Prostate gland (tissue), 2 donors: ENCODE data around the gene DMAC2. TPM values are rescaled to one million over a fixed set of nuclear protein-coding genes. Genes with fewer than 3 reads are reported as not detected.
"Not testable (repeated sequence)": the region's sequence is repeated elsewhere in the genome, so short reads cannot be mapped to it uniquely, and the experiment has no call there.

ENCODE experiments used
- DNase-seq: peaks from one replicate; pipeline ENCODE4 v3.0.0-alpha.2; 2019; ENCODE audit warnings: low spot score
- H3K27ac ChIP-seq, 2 donors: fragments of 200-600 bp; sonication (generic); 2 replicates each; pipeline ENCODE4 v1.5.1; 2017 to 2019
- H3K27me3 ChIP-seq: fragments of 200-600 bp; sonication (generic); replicated peaks from 2 replicates; pipeline ENCODE4 v1.5.1; 2019; ENCODE audit not compliant: insufficient read depth
- H3K36me3 ChIP-seq, 2 donors: fragments of 200-600 bp; sonication (generic); 1 replicate in 1 of 2; 2 replicates in 1 of 2; pipeline versions ENCODE4 v1.5.1 to v1.8.1; 2017 to 2019
- H3K4me1 ChIP-seq: fragments of 200-600 bp; sonication (generic); replicated peaks from 2 replicates; pipeline ENCODE4 v1.5.1; 2019
- H3K4me3 ChIP-seq, 2 donors: fragments of 200-600 bp; sonication (generic); 2 replicates each; pipeline ENCODE4 v1.5.1; 2017 to 2019
- H3K9me3 ChIP-seq: fragments of 200-600 bp; sonication (generic); 2 replicates; pipeline ENCODE4 v1.5.1; 2017
- CTCF ChIP-seq, 4 experiments: fragments of 200-600 bp in 2 of 4; fragments of 450-650 bp in 2 of 4; sonication (generic) in 2 of 4; IDR thresholded peaks; 1 replicate in 3 of 4; 2 replicates in 1 of 4; pipeline ENCODE4 v1.5.1; 2016 to 2019; ENCODE audit warnings: antibody characterized with exemption in 4 of 4, mild to moderate bottlenecking in 2 of 4, moderate library complexity in 2 of 4
- POLR2A ChIP-seq: fragments of 450-650 bp; IDR thresholded peaks from one replicate; pipeline ENCODE4 v1.6.1; 2016; ENCODE audit warnings: antibody characterized with exemption, mild to moderate bottlenecking
- POLR2AphosphoS5 ChIP-seq: sonication (generic); formaldehyde crosslinking; IDR thresholded peaks from one replicate; pipeline ENCODE4 v1.6.1; 2017; ENCODE audit warnings: antibody characterized with exemption
- WGBS: methylation state at CpG from one replicate; pipeline ENCODE4 v1.1.5; 2018; 5-methylcytosine and 5-hydroxymethylcytosine counted together
- intact Hi-C: fragments of 100-400 bp; cut with DNase I; formaldehyde crosslinking; loops from one replicate; pipeline ENCODE4 v1.14.2; 2022
- total RNA-seq, 2 donors: library from RNA; depleted of rRNA; stranded (reverse); fragments of >200 nt; gene quantifications; one replicate each; pipeline ENCODE4 v1.1.0, GENCODE V29; 2016

The DMAC2 gene
- total RNA-seq, 2 donors from 2014 or later, result 42.4 to 42.9 TPM

DNA sequence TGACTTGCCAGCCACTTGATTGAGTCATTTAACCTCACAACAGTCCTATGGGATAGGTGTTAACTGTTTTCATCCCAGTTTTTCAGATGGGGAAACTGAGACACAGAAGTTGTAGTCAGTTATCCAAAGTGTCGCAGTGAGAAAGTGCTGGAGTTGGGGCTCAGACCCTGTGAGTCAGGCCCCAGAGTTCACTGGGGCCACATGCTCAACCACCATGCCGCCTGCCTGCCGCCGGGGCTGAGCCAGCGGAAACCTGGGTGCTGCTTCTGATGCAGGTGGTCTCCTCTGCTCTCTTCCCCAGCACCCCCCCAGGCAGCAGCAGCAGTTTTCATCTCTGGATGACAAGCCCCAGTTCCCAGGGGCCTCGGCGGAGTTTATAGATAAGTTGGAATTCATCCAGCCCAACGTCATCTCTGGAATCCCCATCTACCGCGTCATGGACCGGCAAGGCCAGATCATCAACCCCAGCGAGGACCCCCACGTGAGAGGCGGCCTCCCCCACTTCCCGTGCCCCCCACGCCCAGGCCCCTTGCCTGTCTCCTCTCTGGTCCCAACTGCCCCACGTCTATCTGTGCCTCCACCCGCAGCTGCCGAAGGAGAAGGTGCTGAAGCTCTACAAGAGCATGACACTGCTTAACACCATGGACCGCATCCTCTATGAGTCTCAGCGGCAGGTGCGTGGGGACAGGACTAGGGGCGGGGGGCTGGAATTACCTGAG, 29.2 kb downstream of the DMAC2 start:
- H3K4me3 ChIP-seq, result no peak overlapping the region
- TF ChIP-seq POLR2AphosphoS5 (no peak), CTCF (IDR thresholded peaks at IDR 0.05) (no peak), POLR2A (no peak)
- peaks cover 3 to 6% of the 10 kb centered on the region in 2 donors for H3K36me3 ChIP-seq
- WGBS, result 81% methylated on average over 23 of the region's 23 CpGs
- peaks cover 10% of the 10 kb centered on the region for H3K4me1 ChIP-seq
- H3K9me3 ChIP-seq, result no peaks in the 10 kb centered on the region
- intact Hi-C loops, result no loop called here
- no peaks in the 10 kb centered on the region for H3K27me3 ChIP-seq
- H3K27ac ChIP-seq, result peak overlapping the region in 1 of 2 donors; percentile 55
- no peak for DNase-seq

DNA sequence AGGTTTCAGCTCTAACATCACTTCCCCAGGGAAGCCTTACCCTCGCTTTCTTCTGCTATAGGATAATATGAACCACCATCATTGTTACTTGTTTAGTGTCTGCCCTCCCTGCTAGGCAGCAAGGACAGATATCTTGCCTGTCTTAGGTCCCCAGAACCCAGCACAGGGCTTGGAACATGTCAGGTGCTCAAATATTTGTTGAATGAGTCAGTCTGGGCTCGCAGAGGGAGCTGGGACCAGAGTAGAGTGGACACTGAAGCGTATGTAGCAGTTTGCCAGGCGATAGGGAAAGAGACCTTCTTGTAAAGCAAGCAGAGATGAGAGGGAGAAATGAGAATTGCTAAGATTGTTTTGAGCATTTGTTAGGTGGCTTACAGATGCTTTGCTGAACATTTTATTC, 30.4 kb downstream of the DMAC2 start:
- WGBS, result 38% methylated on average over 4 of the region's 4 CpGs
- H3K27me3 ChIP-seq, result no peaks in the 10 kb centered on the region
- TF ChIP-seq POLR2AphosphoS5 (peak; percentile 93), CTCF (IDR thresholded peaks at IDR 0.05) (no peak)
- H3K4me1 ChIP-seq, result peaks cover 10% of the 10 kb centered on the region
- H3K36me3 ChIP-seq, result peaks cover 0 to 6% of the 10 kb centered on the region in 2 donors
- DNase-seq, result peak; percentile 76
- H3K9me3 ChIP-seq, result no peaks in the 10 kb centered on the region
- peak overlapping the region; percentile 50 to 55 for H3K27ac ChIP-seq
- no peak overlapping the region for H3K4me3 ChIP-seq
- intact Hi-C loops, result no loop called here

DNA sequence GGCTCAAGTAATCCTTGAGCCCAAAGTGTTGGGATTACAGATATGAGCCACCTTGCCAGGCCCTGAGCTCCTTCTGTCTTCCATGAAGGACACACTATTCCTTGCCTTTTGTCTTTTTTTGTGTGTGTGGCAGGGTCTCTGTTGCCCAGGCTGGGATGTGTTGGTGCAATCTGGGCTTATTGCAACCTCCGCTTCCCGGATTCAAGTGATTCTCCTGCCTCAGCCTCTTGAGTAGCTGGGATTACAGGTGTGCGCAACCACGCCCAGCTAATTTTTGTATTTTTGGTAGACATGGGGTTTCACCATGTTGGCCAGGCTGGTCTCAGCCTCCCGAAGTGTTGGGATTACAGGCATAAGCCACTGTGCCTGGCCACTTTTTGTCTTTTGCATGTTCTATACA, 30.9 kb downstream of the DMAC2 start:
- intact Hi-C loops, H3K27me3 ChIP-seq, H3K4me3 ChIP-seq, H3K36me3 ChIP-seq, H3K9me3 ChIP-seq, DNase-seq: not testable (repeated sequence)
- 97% methylated on average over 5 of the region's 5 CpGs for WGBS
- peak overlapping the region; percentile 50 to 55 for H3K27ac ChIP-seq
- H3K4me1 ChIP-seq, result peaks cover 10% of the 10 kb centered on the region

- H3K4me3 ChIP-seq, result no peak overlapping the region
- no peak for DNase-seq
- H3K27ac ChIP-seq, result no peak overlapping the region
- no peaks in the 10 kb centered on the region for H3K9me3 ChIP-seq
- H3K4me1 ChIP-seq, result peaks cover 10% of the 10 kb centered on the region
- WGBS, result 62% methylated on average over 4 of the region's 4 CpGs
- no peaks in the 10 kb centered on the region for H3K27me3 ChIP-seq
- H3K36me3 ChIP-seq, result peaks cover 0 to 6% of the 10 kb centered on the region in 2 donors
- TF ChIP-seq POLR2AphosphoS5, result no peak
- intact Hi-C loops, result no loop called here
Measured at GRCh38 chr19:41408256-41408655, 31.5 kb downstream of the DMAC2 start.

GRCh38 chr19:41407271-41407670, 32.4 kb downstream of the DMAC2 start:
- 54% methylated on average over 4 of the region's 4 CpGs for WGBS
- Histone ChIP-seq H3K4me1 (peaks cover 10% of the 10 kb centered on the region), H3K4me3 (no peak overlapping the region), H3K27ac (no peak overlapping the region), H3K27me3 (no peaks in the 10 kb centered on the region), H3K9me3 (no peaks in the 10 kb centered on the region), H3K36me3 (peaks cover 0 to 6% of the 10 kb centered on the region in 2 donors)
- no peak for DNase-seq
- TF ChIP-seq POLR2A (no peak), POLR2AphosphoS5 (no peak), CTCF (IDR thresholded peaks at IDR 0.05) (no peak)
- intact Hi-C loops, result no loop called here

DNA sequence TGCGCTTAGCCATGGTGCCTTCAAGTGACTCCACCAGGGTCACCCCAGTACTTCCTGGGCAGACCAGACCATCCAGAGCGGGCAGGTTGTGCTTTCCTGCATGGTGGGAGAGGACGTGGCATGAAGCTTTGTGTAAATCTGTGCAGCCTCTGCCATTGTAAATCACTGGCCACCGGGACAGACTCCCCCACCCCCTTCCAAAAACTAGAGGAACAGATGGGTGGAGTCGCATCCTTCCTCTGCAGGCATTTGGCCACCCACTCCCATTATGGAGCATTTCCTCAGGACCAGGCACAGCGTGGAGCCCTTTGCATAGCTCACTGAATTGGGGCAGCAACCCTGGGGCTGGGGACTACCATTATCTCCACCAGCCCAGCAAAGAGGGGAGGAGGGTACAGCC, 33.9 kb downstream of the DMAC2 start:
- 73% methylated on average over 6 of the region's 6 CpGs for WGBS
- intact Hi-C loops, result no loop called here
- Histone ChIP-seq H3K36me3 (peaks cover 0 to 3% of the 10 kb centered on the region in 2 donors), H3K27me3 (no peaks in the 10 kb centered on the region), H3K9me3 (no peaks in the 10 kb centered on the region), H3K4me3 (no peak overlapping the region), H3K4me1 (peaks cover 5% of the 10 kb centered on the region), H3K27ac (no peak overlapping the region)
- no peak for DNase-seq
- TF ChIP-seq POLR2AphosphoS5 (no peak), CTCF (IDR thresholded peaks at IDR 0.05) (no peak)
